Measurements from ENCODE around the gene ARHGAP26. TPM values are rescaled to one million over a fixed set of nuclear protein-coding genes. Genes with fewer than 3 reads are reported as not detected.

Gene ARHGAP26
- total and polyA plus RNA-seq, 2 of the 4 experiments (the other 2 are of a cell fraction), result 0.54 to 0.56 TPM

- TF ChIP-seq SMC3 (IDR thresholded peaks at IDR 0.05; ENCODE audit: low read depth, low read length) (no peak), RCOR1 (IDR thresholded peaks at IDR 0.05; ENCODE audit: insufficient replicate concordance, low read length) (no peak), MAZ (IDR thresholded peaks at IDR 0.05; ENCODE audit: borderline replicate concordance, low read depth, low read length) (no peak)
- Histone ChIP-seq H4K5ac (ENCODE audit: low read depth, low read length) (no peak overlapping the region), H2BK20ac (ENCODE audit: low read depth, low read length) (no peak overlapping the region), H4K8ac (ENCODE audit: low read depth in 2 of 2, low read length in 2 of 2) (no peak overlapping the region), H4K91ac (ENCODE audit: insufficient read depth, low read depth, low read length) (no peak overlapping the region), H3K23ac (ENCODE audit: low read depth, low read length) (no peak overlapping the region), H3K9me3 (ENCODE audit: control insufficient read depth, insufficient read depth, low read length) (no peaks in the 10 kb centered on the region), H3K27me3 (ENCODE audit: control insufficient read depth, insufficient read depth, low read length) (no peaks in the 10 kb centered on the region), H3K9ac (ENCODE audit: low read depth, low read length) (no peak overlapping the region), H2AK5ac (ENCODE audit: low read depth, low read length) (no peak overlapping the region), H3K9me1 (ENCODE audit: insufficient read depth, low read length) (peaks cover 7% of the 10 kb centered on the region), H2BK5ac (ENCODE audit: low read depth, low read length, poor library complexity, severe bottlenecking) (no peak overlapping the region), H2BK120ac (ENCODE audit: low read depth, low read length) (no peak overlapping the region), H3K27ac (ENCODE audit: insufficient read depth, low read length) (no peak overlapping the region), H3K56ac (ENCODE audit: extremely low read depth, insufficient read depth, low read length) (no peak overlapping the region), H3K4me3 (ENCODE audit: insufficient read depth, low read depth, low read length) (no peak overlapping the region), H3K36me3 (ENCODE audit: control insufficient read depth, insufficient read depth, low read length) (no peaks in the 10 kb centered on the region), H3K14ac (replicated peaks; ENCODE audit: low read depth, low read length) (no peak overlapping the region), H3K4me2 (ENCODE audit: low read depth, low read length) (no peak overlapping the region), H4K20me1 (ENCODE audit: insufficient read depth, low read length) (no peaks in the 10 kb centered on the region), H3K4ac (ENCODE audit: low read depth, low read length) (no peak overlapping the region), H2AFZ (replicated peaks; ENCODE audit: low read length, poor library complexity) (no peak overlapping the region), H3K79me1 (ENCODE audit: low read depth in 1 of 2, low read length in 2 of 2) (no peaks in the 10 kb centered on the region), H3K4me1 (ENCODE audit: control insufficient read depth, insufficient read depth, low read length) (peaks cover 3% of the 10 kb centered on the region; the same call in 1 of the 2 replicates), H2AK9ac (replicated peaks; ENCODE audit: low read depth, low read length, poor library complexity) (no peak overlapping the region), H3K18ac (ENCODE audit: low read depth, low read length) (no peak overlapping the region), H2BK15ac (ENCODE audit: low read depth, low read length) (no peak overlapping the region)
- dilution Hi-C loops (cut with HindIII; ENCODE audit: low sequenced_read_pairs, unreplicated experiment), result no loop called here
- DNase-seq, result no peak
- WGBS, 2 experiments (ENCODE audit: extremely low coverage in 2 of 2, insufficient read length in 1 of 2), result 100% methylated on average over 1 of the region's 6 CpGs; no CpG with 5 or more reads in 1 of the 2 experiments
- ATAC-seq (ENCODE audit: low read depth), result no peak
- BruUV-seq (replicated peaks), result no TSS peak
- intact Hi-C loops (cut with micrococcal nuclease), result loop anchor here (5.0 kb wide), 1 partner anchor 121 kb away; no protein-coding TSS in a partner anchor
- ChIA-PET CTCF (no interaction called here), POLR2A (ENCODE audit: unreplicated experiment) (no interaction called here)
- in situ Hi-C loops (cut with MboI; ENCODE audit: low sequenced_read_pairs), result no loop called here
Observed at GRCh38 chr5:143141652-143142051, 371.5 kb downstream of the ARHGAP26 start.
